Activated T-cell treated with anti-CD3 and anti-CD28 coated beads for 4 hours (primary cell): ENCODE data around the gene ACTN4.

ENCODE experiments used
- DNase-seq: peaks from one replicate; pipeline ENCODE4 v3.0.0-alpha.2; 2020

The ACTN4 gene

DNA sequence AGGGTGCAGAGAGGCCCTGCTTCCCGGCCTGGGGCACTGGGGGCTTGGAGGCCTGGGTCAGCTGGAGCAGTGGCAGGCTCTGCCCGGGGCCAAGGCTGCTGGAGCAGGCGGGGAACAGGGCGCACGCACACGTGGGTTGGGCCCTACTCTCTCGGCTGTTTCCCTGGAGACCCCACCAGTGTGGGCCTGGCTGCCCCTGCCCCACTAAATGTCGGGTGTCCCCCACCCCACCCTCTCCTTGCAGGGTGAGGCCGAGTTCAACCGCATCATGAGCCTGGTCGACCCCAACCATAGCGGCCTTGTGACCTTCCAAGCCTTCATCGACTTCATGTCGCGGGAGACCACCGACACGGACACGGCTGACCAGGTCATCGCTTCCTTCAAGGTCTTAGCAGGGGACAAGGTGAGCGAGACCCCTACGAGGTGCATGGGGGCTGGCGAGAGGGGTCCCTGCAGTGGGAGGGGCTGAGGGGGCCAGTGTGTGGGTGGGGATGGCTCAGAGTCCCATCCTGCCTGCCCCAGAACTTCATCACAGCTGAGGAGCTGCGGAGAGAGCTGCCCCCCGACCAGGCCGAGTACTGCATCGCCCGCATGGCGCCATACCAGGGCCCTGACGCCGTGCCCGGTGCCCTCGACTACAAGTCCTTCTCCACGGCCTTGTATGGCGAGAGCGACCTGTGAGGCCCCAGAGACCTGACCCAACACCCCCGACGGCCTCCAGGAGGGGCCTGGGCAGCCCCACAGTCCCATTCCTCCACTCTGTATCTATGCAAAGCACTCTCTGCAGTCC, 81.5 kb downstream of the ACTN4 start:
- DNase-seq: no peak

DNA sequence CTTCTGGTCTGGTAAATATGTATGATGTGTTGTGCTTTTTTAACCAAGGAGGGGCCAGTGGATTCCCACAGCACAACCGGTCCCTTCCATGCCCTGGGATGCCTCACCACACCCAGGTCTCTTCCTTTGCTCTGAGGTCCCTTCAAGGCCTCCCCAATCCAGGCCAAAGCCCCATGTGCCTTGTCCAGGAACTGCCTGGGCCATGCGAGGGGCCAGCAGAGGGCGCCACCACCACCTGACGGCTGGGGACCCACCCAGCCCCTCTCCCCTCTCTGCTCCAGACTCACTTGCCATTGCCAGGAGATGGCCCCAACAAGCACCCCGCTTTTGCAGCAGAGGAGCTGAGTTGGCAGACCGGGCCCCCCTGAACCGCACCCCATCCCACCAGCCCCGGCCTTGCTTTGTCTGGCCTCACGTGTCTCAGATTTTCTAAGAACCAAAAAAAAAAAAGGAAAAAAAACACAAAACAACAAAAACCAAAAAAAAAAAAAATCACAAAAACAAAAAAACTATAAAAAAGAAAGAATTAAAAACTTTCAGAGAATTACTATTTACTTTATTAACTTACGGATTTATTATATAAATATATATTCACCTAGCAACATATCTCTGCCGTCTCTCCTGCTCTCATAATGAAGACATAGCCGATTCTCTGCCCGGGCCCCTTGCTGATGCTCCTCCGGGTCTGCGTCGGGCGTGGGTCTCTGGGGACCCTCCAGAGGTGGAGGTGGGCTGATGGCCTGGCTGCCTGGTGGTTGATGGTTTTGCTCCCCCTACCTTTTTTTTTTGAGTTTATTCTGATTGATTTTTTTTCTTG, 82.4 kb downstream of the ACTN4 start:
- DNase-seq: peak; percentile 71

DNA sequence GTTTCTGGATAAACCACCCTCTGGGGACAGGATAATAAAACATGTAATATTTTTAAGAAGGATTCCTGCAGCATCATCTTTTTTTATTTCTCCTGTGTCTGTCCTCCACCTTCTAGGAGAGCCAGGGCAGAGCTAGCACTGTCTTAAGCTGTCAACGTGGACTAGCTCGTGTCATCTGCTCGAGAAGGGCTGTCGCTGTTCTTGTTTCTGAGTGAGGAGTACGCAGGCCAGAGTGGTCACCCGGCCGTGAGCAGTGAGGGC, 83.0 kb downstream of the ACTN4 start:
- DNase-seq: no peak

DNA sequence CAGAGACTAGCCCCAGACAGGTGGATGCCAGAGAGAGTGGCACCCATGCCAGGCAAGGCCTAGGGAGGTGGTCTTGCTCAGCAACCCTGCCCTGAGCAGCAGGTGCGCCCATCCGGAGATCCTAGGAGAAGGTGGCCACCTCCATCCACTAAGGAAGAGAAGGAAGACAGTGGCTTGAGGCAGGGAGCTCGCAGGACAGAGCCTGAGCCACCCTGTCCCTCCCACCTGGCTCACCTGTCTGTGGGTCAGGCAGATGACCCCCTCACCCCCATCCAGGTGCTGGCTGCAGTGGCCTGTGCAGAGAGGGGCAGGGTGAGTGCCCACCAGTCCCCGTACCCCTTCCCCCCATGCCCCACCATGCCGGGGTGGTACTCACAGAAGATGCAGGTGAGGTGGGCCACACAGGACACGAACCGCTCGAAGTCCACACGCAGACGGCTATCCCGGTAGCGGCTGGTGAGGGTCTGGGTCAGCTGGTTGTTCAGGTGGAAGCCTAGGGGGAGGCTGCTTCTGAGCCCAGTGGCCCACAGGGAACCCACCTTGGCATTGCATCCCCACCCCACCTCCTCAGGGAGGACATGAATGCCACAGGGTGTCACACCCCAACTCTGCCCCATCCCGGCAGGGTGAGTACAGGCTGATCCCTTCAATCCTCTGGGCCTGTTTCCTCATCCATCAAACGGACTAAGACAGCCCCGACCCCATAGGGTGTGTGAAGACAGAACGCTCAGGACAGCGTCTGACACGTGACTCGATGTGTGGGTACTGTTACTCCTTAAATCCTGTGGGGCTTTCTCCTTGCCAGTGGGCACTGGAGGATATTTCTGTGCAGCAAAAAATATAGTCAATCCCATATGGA, 83.5 kb downstream of the ACTN4 start:
- no peak for DNase-seq

DNA sequence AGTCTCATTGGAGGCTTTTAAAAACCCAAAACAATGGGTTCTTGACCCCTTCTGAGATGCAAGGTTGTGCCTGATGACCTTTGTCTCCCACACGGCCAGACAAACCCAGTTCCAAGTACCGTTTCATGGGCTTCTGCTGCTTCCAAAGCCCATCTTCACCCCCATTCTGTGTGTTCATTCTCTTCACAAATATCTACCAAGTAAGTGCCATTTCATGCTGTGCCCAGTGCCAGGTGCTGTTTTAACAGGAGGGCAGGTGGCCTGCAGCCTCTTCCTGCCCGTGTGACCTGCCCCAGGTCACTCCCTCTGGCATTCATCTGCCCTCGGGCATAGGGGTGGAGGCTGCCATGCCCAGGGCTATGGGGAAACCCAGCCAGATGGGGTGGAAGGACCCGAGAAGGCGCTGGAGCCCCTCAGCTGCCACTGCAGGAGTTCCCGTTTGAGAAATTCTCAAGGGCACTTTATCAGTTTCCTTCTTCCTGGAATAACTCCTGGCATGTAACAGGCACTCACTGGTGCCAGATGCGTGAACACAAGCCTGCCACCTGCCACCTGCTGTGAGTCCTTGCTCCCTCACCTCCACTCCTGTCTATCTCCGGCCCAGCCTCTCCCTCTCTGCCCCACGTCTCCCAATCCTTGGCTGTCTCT, 84.3 kb downstream of the ACTN4 start:
- DNase-seq: no peak

DNA sequence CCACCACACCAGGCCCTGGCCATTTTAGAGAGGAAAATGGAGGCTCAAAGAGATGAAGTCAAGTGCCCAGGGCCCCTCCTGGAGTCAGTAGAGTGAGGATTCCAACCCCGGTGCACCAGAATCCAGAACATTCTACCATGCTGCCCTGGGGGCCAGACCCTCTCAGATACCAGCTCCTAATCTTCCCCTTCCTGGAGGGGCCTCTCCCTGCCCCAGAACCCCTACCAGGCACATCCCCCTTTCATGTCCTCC, 85.7 kb downstream of the ACTN4 start:
- DNase-seq: no peak

DNA sequence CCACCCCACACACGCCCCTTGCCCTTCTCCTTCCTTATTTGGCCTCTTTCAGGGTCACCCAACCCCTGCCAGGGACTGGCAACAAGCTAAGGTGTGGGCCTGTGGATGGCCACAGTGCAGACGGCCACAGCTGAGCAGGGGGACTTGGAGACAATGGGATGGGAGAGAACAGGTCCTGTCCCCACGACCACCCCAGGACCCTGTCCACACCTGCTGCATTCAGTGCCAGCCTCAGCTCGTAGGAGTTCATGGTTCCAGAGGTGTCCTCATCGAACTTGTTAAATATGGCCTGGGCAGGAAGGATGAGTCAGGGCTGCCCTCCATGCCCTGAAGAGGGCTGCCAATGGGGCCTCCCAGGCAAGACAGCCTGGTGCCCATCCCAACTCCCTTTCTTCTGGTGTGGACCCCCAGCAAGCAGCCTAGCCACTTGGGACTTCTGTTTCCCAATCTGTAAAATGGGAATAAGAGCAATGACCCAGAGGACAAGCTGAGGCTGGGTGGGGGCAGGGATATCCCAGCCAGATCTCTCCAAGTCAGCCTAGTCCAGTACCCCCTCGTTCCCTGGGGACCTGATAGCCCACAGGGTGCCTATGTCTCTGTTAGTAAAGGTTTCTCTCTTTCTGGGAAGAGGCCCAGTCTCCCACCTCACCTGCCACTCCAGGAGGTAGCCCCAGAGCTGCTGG, 86.2 kb downstream of the ACTN4 start:
- DNase-seq: no peak

DNA sequence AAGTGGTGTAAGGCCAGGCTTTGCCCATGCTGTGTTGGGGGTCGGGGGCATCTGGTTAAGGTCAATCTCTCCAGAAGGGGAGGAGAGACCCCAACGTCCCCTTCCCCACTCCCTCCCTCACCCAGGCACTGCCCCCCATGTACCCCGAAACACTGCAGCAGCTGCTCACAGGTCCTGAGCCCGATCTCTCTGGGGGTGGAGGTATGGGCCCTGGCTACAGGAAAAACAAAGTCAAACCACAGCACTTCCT, 86.7 kb downstream of the ACTN4 start:
- DNase-seq: no peak

DNA sequence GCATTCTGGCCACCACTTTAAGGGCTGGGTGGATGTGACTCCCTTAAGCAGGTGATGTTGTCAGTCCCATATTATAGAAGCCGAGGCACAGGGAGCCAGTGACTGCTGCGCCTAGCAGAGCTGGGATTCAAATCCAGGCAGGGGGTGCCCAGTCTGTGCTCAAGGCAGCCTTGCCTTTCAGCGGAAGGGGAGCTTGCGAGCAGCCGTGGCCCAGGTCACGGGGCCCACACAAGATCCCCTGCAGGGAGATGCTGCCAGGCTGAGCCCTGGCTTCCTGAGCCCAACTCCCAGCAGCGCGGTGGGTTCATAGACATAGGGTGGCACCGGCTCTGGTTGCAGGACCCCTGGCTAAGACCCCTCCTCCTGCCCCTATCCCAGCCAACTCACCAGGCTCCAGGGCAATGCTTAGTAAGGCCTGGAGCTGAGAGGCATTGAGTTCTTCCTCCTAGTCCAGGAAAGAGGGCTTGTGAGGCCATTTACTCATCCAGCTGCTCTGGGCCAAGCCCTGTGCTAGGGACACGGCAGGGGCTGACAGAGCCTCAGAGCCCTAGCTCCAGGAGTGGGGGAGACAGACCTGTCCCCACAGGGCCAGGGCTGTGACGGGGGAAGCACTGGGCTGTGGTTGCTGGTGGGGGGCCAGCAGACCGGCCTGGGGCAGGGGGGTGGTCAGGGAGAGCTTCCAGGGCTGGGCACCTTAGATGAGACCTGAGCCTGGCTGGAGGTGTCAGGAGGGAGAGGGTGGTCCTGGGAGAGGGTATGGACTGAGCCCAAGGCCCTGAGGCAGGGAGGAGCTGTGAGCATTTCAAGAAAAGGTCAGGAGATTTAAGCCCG, 87.2 kb downstream of the ACTN4 start:
- DNase-seq: no peak

DNA sequence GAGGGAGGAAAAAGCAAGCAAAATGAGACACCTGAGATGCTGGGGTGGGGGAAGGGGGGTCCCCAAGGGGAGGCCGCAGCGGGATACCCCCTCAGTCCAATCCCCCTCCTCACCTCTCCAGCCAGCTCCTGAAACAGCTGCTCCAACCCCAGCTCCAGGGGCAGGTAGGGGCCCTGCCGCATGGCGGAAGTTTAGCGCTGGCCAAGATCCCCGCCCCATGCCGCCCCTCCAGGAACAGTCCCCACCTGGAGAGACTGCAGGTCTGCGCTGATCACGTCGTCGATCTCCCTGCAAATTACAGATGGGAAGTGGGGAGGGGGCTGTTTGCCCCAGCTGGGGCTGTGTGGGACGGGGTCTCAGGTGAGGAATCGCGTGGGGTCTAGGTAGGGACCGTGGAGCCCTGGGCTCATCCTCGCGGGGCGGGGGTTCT, 87.8 kb downstream of the ACTN4 start:
- DNase-seq: no peak

DNA sequence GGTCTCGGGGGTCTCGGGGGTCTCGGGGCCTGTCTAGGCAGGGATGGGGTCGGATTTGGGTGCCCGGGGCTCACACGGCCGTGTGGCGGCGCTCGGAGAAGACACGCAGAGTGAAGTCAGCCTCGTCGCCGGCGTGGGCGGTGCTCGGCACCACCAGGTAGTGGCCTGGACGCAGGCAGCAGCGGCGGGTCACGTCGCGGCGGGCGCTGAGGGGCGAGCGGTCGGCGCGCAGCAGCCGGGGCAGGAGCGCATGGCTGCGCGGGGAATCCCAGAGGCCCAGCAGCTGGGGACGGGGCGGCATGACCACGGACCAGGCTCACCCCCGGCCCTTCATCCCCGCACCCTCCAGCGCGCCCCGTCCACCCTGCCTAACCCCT, 88.6 kb downstream of the ACTN4 start:
- peak; percentile 41 for DNase-seq

DNA sequence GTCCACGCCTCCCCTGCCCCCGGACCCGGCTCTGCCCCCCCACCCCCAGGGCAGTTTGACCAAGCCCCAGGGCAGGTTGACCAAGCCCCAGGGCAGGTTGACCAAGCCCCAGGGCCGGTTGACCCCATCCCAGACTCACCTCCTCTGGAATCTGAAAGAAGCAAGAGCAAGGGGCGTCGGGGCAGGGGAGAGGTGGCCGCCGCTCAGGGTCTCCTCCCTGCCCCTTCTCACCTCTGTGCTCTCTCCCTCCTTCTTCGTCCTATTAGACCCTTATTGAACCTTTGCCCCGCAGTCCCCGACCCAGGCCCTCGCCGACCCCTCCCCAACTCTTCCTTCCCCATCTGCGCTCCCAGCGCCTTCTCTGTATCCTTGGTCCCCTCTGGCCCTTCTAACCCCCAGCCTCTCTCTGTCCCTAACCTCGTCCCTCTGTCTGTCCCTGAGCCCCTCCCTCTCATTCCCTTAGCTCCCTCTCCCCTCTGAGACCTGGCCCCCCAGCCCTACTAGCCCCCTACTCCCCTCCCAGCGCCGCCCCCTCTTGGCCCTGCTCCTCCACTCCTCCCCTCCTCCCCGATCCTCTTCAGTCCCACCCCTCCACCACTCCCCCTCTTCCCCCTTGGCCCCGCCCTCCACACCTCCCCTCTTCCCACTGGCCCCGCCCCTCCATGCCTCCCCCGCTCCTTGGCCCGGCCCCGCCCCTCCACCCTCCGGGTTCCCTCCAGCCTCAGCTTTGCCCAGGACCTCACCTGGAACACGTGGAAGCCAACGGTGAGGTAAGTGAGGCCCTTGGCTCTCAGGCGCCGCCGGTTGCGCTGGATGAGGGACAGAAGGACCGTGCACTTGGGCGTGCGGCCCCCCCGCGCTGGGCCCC, 89.2 kb downstream of the ACTN4 start:
- peak; percentile 69 for DNase-seq

DNA sequence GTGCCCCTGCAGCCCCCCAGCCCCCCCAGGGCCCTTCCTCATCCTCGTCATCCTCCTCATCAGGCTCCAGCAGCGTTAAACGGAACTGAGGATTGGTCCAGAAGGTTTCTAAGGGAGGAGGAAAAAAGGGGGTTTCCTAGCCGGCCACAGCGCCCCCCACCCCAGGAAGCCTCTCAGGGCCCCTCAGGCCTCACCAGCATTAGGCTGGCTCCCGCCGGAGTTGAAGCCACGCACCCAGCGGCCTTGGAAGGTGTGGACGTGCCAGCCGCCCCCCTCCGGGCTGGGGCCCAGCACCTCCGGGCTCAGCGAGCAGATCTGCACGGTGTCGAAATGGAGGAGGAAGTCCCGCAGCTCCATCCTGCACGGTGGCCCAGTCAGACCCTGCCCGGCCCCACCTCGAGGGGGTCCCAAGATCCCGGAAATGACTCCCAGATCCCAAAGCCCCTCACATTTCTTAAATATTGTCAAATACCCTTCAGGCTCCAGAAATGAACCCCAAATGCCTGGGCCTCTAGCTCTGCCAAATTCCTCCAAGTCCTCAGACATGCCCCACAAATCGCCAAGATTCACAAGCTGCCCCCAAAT, 89.9 kb downstream of the ACTN4 start:
- no peak for DNase-seq

DNA sequence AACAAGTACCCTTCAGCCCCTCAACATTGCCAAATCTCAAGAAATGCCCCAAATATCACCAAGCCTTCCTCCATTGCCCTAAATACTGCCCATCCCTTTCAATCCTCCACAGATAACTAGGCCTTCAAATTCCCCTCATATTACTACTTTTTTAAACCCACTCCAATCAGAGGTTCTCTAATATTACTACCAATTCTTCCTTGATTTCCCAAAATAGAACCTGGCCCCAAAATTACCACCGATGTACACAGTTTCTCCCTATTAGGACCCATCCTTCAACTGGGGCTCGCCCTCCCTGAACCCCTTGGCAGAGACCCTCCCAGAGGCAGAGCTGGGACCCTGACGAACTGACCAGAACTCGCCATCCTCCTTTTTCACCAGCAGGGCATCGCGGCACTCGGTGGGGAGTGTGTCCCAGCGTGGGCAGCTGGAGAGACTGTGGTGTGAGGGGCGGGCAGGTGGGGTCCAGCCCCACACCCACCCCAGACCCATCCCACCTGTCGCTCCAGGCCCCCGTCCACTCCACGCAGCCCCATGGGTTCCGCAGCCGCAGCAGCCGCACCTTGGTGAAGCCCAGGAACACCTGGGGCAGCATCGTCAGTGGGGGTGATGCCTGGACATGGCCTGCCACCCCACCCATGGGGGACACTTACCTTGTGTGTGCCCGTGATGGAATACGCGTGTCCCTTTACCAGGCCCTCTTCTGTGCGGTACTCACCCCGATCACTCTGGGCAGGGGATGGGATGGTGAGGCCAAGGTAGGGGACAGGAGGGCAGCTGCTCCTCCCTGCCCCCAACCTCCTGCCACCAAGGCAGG, 90.7 kb downstream of the ACTN4 start:
- no peak for DNase-seq

DNA sequence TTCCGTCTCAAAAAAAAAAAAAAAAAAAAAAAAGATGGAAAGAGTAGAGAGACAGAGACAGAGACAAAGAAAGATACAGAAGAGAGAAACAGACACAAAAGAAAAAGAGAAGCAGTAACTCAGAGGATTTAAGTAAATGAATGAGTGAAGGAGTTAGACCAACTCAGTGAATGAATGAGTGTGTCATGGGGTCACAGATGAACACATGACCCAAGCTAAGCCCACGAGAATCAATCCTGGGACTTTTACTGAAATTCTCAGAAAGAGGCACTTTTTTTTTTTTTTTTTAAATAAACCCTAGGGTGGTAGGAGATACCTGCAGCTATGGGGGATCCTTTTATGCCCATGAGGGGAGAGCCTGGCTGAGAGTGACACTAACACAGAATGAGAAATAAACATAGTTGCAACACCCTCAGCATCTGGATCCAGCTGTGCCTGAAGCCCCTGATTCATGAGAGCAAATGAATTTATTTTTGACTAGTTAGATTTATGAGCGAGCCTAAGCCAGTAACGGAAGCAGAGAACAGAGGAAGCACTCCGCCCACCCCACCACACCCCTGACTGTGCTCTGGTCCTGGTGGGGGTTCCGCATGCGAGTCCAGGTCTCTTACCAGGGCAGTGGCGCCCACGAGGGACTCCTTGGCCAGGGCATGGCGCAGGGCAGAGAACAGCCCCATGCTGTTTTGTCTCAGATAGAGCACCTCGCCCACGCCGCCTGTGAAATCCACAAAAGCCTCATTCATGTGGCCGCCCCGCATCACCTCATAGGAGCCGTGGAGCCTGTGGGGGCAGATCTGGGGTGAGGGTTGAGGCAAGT, 92.2 kb downstream of the ACTN4 start:
- no peak for DNase-seq

DNA sequence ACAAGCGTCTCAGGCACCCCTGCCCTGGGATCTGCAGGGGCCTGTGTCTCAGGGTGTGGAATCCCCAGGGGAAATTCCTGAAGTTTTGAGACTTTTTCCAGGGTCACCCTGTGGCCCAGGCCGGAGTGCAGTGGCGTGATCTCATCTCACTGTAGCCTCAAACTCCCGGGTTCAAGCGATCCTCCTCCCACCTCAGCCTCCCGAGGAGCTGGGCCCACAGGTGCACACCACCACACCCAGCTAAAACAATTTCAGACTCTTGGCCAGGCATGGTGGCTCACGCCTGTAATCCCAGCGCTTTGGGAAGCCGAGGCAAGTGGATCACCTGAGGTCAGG, 92.8 kb downstream of the ACTN4 start:
- no peak for DNase-seq

DNA sequence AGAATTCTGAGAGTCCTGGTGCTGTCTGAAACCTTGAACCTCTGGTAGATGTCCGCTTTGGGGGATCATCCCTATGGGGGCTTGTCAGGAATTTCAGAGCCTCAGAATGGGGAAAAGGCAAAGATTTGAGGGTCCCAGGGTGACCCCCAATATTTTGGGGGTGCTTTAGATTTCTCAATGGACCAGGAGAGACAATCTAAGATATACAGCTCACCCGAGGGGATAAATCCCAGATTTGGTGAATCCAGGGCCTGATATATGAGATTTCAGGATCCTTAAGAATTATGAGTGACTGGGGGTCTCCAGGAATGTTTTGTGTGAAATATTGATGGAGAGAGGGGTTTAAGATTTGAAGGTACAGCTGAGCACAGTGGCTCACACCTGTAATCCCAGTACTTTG, 93.5 kb downstream of the ACTN4 start:
- DNase-seq: no peak

DNA sequence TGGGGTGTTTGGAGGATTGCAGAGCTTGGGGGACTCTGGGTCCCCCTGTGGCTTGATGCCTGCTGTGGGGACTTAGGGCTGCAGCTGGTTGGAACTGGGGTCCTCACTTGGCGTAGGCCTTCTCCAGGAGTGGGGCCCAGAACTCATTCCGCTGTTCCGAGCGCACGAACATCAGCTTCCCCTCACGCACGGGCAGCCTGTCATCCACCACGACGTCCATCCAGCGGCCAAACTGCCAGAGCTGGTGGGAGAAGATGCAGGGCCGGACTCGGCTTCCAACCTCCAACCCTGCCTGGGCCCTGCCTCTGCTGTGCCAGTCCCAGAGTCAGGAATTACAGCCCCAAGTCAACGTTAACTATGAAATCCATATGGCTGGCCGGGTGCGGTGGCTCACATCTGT, 94.2 kb downstream of the ACTN4 start:
- DNase-seq: no peak

DNA sequence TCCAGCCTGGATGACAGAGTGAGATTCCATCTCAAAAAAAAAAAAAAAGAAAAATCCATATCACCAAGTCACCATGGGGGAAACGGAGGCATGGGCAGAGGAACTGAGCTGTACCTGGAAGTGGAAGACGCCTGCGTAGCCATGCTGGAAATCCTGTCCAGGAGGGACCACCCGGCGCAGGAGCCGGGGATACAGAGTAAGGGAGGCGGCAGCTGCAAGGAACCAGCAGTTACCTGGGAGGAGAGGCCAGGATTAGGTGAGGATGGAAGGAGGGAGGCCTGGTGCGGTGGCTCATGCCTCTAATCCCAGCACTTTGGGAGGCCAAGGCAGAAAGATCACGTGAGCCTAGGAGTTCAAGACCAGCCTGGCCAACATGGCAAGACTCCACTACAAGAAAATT, 94.8 kb downstream of the ACTN4 start:
- no peak for DNase-seq
